Fibroblast of mammary gland (primary cell): ENCODE results near the gene ZBTB33.

Experiments used
- DNase-seq: peaks from one replicate; pipeline ENCODE4 v3.0.0-alpha.2; 2010; ENCODE audit warnings: low read depth
- H3K4me3 ChIP-seq: 2 replicates; pipeline ENCODE4 v1.5.1; 2011; ENCODE audit warnings: low read depth, mild to moderate bottlenecking, low read length, moderate library complexity; ENCODE audit not compliant: control insufficient read depth
- CTCF ChIP-seq: conservative IDR thresholded peaks from 2 replicates; pipeline ENCODE4 v1.5.1; 2011; ENCODE audit warnings: low read depth, low read length, inconsistent platforms; ENCODE audit not compliant: control insufficient read depth, insufficient read depth

The ZBTB33 gene

GRCh38 chrX:120250522-120251271, at the start of gene ZBTB33:
Gene ZBTB33 (plus strand): TSS chrX:120250812. CDS start chrX:120253416, 2,604 bp downstream.
- peak within 1 kb of the TSS; percentile 71 for H3K4me3 ChIP-seq
- TF ChIP-seq CTCF, result peak; percentile 30
- peak; percentile 91 for DNase-seq

- DNase-seq, result no peak
- TF ChIP-seq CTCF, result no peak
Measured at GRCh38 chrX:120200851-120201250, 49.8 kb upstream of the ZBTB33 start.

GRCh38 chrX:120205816-120206753, 44.5 kb upstream of the ZBTB33 start:
- TF ChIP-seq CTCF, result no peak
- no peak for DNase-seq
- H3K4me3 ChIP-seq, result no peak overlapping the region

More at GRCh38 chrX:120200851-120201250, 49.8 kb upstream of the ZBTB33 start:
- H3K4me3 ChIP-seq, result no peak overlapping the region

- DNase-seq, result no peak
- TF ChIP-seq CTCF, result no peak
- H3K4me3 ChIP-seq, result no peak overlapping the region
Measured at GRCh38 chrX:120207009-120207605, 43.5 kb upstream of the ZBTB33 start.

GRCh38 chrX:120213438-120214265, 37.0 kb upstream of the ZBTB33 start:
- no peak overlapping the region for H3K4me3 ChIP-seq
- TF ChIP-seq CTCF, result peak; percentile 88
- peak; percentile 64 for DNase-seq

GRCh38 chrX:120223374-120223773, 27.2 kb upstream of the ZBTB33 start:
- H3K4me3 ChIP-seq, result no peak overlapping the region
- no peak for DNase-seq
- TF ChIP-seq CTCF, result no peak
